Fibroblast of the aortic adventitia (primary cell): ENCODE measurements around the gene CADM4. TPM values are rescaled to one million over a fixed set of nuclear protein-coding genes. Genes with fewer than 3 reads are reported as not detected.
"Not testable (repeated sequence)": the region's sequence is repeated elsewhere in the genome, so short reads cannot be mapped to it uniquely, and the experiment has no call there.

Experiments
- DNase-seq: peaks from one replicate; pipeline ENCODE4 v3.0.0-alpha.2; 2010; ENCODE audit warnings: low read depth
- H3K4me3 ChIP-seq: 2 replicates; pipeline ENCODE4 v1.5.1; 2011; ENCODE audit warnings: low read depth, mild to moderate bottlenecking, control low read depth, low read length, moderate library complexity
- total RNA-seq: library from RNA; depleted of rRNA; stranded (reverse); fragments of >200 nt; gene quantifications from 2 replicates; pipeline ENCODE4 v1.2.3, GENCODE V29; 2012; ENCODE audit warnings: low replicate concordance
- TF ChIP-seq, protein P1 (sequence below): IDR thresholded peaks from 2 replicates; pipeline ENCODE4 v1.5.1; 2011; ENCODE audit warnings: mild to moderate bottlenecking, low read length, control low read depth, inconsistent platforms; ENCODE audit not compliant: insufficient read depth

Gene CADM4
- total RNA-seq, 1 donor = 0.27 TPM

DNA sequence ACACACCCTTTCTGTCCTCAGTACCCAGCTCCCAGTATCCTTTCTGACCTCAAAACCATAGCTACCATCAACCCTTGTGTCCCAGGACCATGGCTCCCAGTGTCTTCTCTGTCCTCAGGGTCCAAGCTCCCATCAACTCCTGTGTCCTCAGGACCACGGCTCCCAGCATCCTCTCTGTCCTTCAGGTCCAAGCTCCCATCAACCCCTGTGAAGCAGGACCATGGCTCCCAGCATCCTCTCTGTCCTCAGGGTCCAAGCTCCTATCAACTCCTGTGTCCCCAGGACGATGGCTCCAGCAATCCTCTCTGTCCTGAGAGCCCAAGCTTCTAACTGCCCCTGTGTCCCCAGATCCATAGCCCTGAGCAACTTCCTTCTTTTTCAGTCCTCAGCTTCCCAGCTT, 1.7 kb upstream of the CADM4 start:
- TF ChIP-seq, protein P1, sequence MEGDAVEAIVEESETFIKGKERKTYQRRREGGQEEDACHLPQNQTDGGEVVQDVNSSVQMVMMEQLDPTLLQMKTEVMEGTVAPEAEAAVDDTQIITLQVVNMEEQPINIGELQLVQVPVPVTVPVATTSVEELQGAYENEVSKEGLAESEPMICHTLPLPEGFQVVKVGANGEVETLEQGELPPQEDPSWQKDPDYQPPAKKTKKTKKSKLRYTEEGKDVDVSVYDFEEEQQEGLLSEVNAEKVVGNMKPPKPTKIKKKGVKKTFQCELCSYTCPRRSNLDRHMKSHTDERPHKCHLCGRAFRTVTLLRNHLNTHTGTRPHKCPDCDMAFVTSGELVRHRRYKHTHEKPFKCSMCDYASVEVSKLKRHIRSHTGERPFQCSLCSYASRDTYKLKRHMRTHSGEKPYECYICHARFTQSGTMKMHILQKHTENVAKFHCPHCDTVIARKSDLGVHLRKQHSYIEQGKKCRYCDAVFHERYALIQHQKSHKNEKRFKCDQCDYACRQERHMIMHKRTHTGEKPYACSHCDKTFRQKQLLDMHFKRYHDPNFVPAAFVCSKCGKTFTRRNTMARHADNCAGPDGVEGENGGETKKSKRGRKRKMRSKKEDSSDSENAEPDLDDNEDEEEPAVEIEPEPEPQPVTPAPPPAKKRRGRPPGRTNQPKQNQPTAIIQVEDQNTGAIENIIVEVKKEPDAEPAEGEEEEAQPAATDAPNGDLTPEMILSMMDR = no peak

DNA sequence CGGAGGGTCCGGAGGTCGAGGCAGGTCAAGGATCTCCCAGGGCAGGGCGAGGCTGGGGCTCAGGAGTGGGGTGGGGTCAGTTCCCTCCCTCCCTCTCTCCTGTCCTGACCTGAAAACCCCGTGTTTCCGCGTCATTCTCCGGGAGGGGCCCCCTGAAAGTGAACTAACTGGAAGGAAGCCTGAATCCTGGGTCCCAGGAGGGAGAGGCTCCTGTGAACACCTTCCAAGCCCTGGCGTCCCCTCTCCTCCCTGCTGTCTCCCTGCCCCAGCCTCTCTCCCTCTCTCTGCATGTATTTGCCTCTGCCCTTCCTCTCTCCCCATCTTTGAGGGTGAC, 741 bp upstream of the CADM4 start:
- DNase-seq = no peak
- TF ChIP-seq, protein P1 = no peak
- H3K4me3 ChIP-seq = peak overlapping the region; percentile 67

More for the DNA sequence above, 1.7 kb upstream of the CADM4 start:
- no peak overlapping the region for H3K4me3 ChIP-seq
- DNase-seq = no peak

DNA sequence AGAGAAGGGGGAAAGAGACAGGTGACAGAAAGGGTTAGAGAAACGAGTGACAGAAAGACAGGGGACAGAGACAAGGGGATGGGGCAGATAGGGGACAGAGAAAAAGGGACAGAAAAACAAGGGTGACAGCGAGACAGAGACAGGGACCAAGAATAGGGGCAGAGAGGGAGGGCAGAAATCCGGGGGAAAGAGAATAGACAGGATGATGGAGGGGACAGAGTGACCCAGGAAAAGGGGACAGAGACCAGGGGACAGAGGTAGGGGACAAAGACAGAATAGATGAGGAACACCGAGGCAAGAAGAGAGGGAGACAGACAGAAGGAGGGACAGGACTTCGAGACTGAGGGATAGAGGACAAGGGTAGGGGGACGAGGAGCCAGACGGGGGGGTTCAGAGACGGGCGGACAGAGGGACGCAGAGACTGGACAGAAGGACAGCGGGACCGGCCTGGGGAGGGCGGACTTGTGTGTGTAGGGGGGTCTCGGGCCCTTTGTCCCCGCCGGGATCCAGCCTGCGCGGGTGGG, 593 bp downstream of the CADM4 start:
- TF ChIP-seq, protein P1 = no peak
- peak overlapping the region; percentile 28 for H3K4me3 ChIP-seq
- DNase-seq = no peak

DNA sequence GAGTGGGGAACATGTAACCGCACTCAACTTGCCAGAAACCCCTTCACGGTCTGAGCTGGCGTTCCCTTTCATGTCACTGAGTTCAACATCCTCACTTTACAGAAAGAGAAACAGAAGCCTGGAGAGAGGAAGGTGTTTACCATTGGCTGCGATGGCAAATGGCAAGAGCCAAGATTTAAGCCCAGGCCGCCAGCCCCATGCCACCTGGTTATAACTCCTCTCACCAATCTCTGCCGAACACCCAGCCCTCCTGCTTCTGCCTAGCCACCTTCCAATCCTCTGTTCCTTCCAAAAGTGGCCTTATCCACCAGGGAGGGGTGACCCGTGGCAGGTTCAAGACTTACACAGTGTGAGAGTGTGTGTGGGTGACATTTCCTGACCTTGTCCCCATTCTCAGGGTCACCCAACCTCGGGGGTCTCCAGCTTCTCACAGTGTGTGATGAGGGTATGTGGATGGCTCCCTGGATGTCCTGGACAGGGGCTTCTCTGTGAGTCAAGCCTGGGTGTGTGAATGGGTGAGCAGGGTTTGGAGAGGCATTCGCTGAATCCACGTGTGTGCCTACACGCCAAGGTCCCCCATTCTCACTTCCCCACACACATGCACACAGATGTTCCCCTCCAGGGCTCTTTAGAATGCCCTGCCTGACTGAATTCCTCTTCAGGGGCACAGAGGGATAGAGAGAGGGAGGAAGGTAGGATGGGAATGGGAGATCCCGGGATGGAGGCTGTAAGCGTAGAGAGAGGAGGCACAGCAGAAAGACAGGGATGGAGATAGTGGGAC, 1.2 kb downstream of the CADM4 start:
- TF ChIP-seq, protein P1 = no peak
- H3K4me3 ChIP-seq = no peak overlapping the region
- no peak for DNase-seq

DNA sequence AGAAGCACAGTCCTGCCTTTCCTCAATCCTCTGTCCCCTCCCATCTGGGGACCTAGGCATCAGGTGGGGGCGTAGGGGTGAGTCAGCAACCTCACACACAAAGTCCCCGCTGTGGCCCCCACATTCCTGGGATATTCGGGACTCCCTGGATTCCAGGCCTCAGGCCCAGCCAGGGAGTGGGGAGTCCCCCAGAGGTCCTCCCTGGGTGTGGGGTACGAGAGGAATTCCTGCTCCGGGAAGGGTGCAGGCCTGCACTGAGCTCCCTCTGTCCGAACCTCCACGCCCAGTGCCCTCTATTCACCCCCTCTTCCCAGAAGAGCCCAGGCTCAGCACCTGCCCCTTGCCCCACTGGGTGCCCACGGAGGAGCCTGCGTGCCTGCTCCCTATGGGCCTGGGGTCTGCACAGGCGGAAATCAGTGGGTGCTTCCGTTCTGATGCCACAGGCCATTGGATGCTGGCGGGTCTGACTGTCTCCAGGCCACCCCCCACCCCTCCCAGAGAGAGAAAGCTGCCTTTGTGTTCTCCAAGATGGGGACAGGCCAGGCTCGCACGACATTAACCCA, 3.4 kb downstream of the CADM4 start:
- H3K4me3 ChIP-seq = no peak overlapping the region
- no peak for DNase-seq
- TF ChIP-seq, protein P1 = no peak

DNA sequence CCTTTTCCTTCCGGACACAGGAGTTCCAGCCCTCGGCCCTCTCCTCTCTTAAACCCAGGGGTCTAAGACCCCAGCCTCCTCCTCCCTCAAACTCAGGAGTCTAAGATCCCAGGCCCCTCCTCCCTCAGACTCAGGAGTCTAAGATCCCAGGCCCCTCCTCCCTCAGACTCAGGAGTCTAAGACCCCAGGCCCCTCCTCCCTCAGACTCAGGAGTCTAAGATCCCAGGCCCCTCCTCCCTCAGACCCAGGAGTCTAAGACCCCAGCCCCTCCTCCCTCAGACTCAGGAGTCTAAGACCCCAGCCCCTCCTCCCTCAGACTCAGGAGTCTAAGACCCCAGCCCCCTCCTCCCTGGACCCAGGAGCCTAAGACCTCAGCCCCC, 4.1 kb downstream of the CADM4 start:
- not testable (repeated sequence) for DNase-seq, H3K4me3 ChIP-seq

DNA sequence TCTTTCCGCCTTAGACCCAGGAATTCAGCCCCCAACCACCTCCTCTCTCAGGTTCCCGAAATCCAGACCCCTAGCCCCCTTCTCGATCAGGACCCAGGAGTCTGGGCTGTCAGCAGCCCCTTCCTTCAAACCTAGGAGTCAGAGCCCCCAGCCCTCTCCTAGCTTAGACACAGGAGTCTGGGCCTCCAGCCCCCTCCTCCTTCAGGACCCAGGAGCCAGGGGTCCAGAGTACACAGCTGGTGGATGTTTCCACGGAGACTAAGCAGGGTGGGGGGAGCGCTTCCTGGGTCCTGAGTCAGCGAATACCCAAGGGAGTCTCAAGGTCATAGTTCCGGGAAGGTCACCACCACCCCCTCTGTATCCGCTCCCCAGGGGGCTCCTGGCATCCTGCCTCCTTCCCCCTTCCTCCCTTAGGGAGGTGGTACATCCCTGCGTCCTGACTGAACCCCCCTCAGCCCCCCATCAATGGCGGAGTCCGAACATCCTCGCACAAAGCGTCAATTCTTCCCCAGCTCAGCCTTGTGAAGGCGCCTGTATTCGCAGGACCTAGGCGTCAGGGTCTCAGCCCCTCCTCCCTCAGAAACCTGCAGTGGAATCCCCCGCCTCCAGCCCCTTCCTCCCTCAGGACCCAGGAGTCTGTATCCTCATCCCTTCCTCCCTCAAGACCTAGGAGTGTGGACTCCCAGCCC, 4.6 kb downstream of the CADM4 start:
- DNase-seq = peak; percentile 14
- H3K4me3 ChIP-seq = no peak overlapping the region
- TF ChIP-seq, protein P1 = no peak
